Head of caudate nucleus (tissue), 42 donors: ENCODE results near the gene ZNF474.
A peak's percentile ranks its signal among the peaks of the same experiment; 100 is the strongest.

Experiments
- DNase-seq, 42 donors: peaks; one replicate each; pipeline versions ENCODE4 v3.0.0 to v3.0.0-alpha.2; 2020 to 2021; ENCODE audit warnings: mixed read lengths in 7 of 42
- intact Hi-C: fragments of 100-400 bp; cut with DNase I; formaldehyde crosslinking; loops from one replicate; pipeline ENCODE4 v1.15.0; 2022

Gene ZNF474

GRCh38 chr5:122112733-122113558, 16.4 kb upstream of the ZNF474 start:
- DNase-seq = no peak
- intact Hi-C loops = no loop called here

GRCh38 chr5:122114501-122114900, 14.8 kb upstream of the ZNF474 start:
- intact Hi-C loops = no loop called here

GRCh38 chr5:122118356-122118948, 10.9 kb upstream of the ZNF474 start:
- DNase-seq = no peak
- intact Hi-C loops = no loop called here

More at GRCh38 chr5:122114501-122114900, 14.8 kb upstream of the ZNF474 start:
- DNase-seq = no peak

- intact Hi-C loops = no loop called here
- DNase-seq = no peak
Measured at GRCh38 chr5:122119205-122119604, 10.1 kb upstream of the ZNF474 start.

- intact Hi-C loops = no loop called here
- DNase-seq = no peak
Measured at GRCh38 chr5:122120493-122120892, 8.9 kb upstream of the ZNF474 start.

GRCh38 chr5:122120957-122121356, 8.4 kb upstream of the ZNF474 start:
- intact Hi-C loops = no loop called here
- DNase-seq = no peak

GRCh38 chr5:122121479-122122465, 7.6 kb upstream of the ZNF474 start:
- DNase-seq = no peak
- intact Hi-C loops = no loop called here

- DNase-seq = no peak
- intact Hi-C loops = no loop called here
Measured at GRCh38 chr5:122124766-122125165, 4.6 kb upstream of the ZNF474 start.

- intact Hi-C loops = no loop called here
- no peak for DNase-seq
Measured at GRCh38 chr5:122126177-122126755, 3.1 kb upstream of the ZNF474 start.

- peak in 17 of 42 donors; percentile 1 to 48 (median 8) for DNase-seq
- intact Hi-C loops = no loop called here
Measured at GRCh38 chr5:122126756-122127321, 2.5 kb upstream of the ZNF474 start.

- intact Hi-C loops = no loop called here
- DNase-seq = no peak
Measured at GRCh38 chr5:122130152-122130551, 806 bp downstream of the ZNF474 start.

- no peak for DNase-seq
- intact Hi-C loops = no loop called here
Measured at GRCh38 chr5:122137702-122138101, 8.4 kb downstream of the ZNF474 start.

- intact Hi-C loops = no loop called here
- DNase-seq = no peak
Measured at GRCh38 chr5:122138356-122138755, 9.0 kb downstream of the ZNF474 start.

- no peak for DNase-seq
- intact Hi-C loops = no loop called here
Measured at GRCh38 chr5:122140900-122141299, 11.6 kb downstream of the ZNF474 start.

- intact Hi-C loops = no loop called here
- no peak for DNase-seq
Measured at GRCh38 chr5:122141751-122142150, 12.4 kb downstream of the ZNF474 start.

GRCh38 chr5:122142480-122143164, 13.3 kb downstream of the ZNF474 start:
- intact Hi-C loops = no loop called here
- no peak for DNase-seq

- intact Hi-C loops = no loop called here
- no peak for DNase-seq
Measured at GRCh38 chr5:122144236-122144635, 14.9 kb downstream of the ZNF474 start.

GRCh38 chr5:122145906-122146305, 16.6 kb downstream of the ZNF474 start:
- no peak for DNase-seq
- intact Hi-C loops = no loop called here
